Caco-2 (cell line): ENCODE measurements around the gene FAM76B. TPM values are rescaled to one million over a fixed set of nuclear protein-coding genes. Genes with fewer than 3 reads are reported as not detected.

Experiments
- BruUV-seq: library from RNA; stranded (reverse); fragments of 400-500 nt; replicated peaks from 2 replicates; lab custom pipeline; 2021; lab: Mats Ljungman, UMichigan
- CTCF ChIA-PET: fragments of 300-600 bp; sonication (Branson Sonifier 250); formaldehyde crosslinking; loops from one replicate; lab custom pipeline; 2022; ENCODE audit warnings: antibody characterized with exemption; lab: Charles Lee
- POLR2A ChIA-PET: fragments of 300-600 bp; sonication (Branson Sonifier 250); formaldehyde crosslinking; loops from one replicate; lab custom pipeline; 2022; ENCODE audit warnings: antibody characterized with exemption; lab: Charles Lee
- DNase-seq, 2 experiments: peaks; one replicate each; pipeline versions ENCODE4 v3.0.0 to v3.0.0-alpha.2; 2020 to 2022
- H3K27me3 ChIP-seq: replicated peaks from 2 replicates; pipeline ENCODE4 v1.6.0; 2011; ENCODE audit warnings: low read length; ENCODE audit not compliant: control insufficient read depth, insufficient read depth
- H3K36me3 ChIP-seq: 2 replicates; pipeline ENCODE4 v1.5.1; 2011; ENCODE audit warnings: low read length; ENCODE audit not compliant: control insufficient read depth, insufficient read depth
- H3K4me1 ChIP-seq: fragments of 250-450 bp; sonication (Bioruptor Pico); 2 replicates; pipeline ENCODE4 v1.5.1; 2020; ENCODE audit warnings: mild to moderate bottlenecking
- H3K4me3 ChIP-seq: 2 replicates; pipeline ENCODE4 v1.5.1; 2011; ENCODE audit warnings: low read depth, mild to moderate bottlenecking, control low read depth, low read length
- H3K9me3 ChIP-seq: fragments of 250-450 bp; sonication (Bioruptor Pico); 2 replicates; pipeline ENCODE4 v1.5.1; 2020; ENCODE audit warnings: mild to moderate bottlenecking, moderate library complexity
- H3K27ac Mint-ChIP-seq: one replicate; pipeline ENCODE4 v1.8.0; 2022; ENCODE audit warnings: mixed read lengths; ENCODE audit not compliant: unreplicated experiment
- H3K27me3 Mint-ChIP-seq: one replicate; pipeline ENCODE4 v1.8.0; 2022; ENCODE audit warnings: mixed read lengths; ENCODE audit not compliant: insufficient read depth, unreplicated experiment
- H3K36me3 Mint-ChIP-seq: one replicate; pipeline ENCODE4 v1.8.0; 2022; ENCODE audit warnings: mild to moderate bottlenecking, mixed read lengths; ENCODE audit not compliant: insufficient read depth, unreplicated experiment
- H3K4me1 Mint-ChIP-seq: one replicate; pipeline ENCODE4 v1.8.0; 2022; ENCODE audit warnings: low read depth, mixed read lengths; ENCODE audit not compliant: unreplicated experiment
- H3K4me3 Mint-ChIP-seq: one replicate; pipeline ENCODE4 v1.8.0; 2022; ENCODE audit warnings: mild to moderate bottlenecking, moderate library complexity, mixed read lengths; ENCODE audit not compliant: unreplicated experiment
- H3K9me3 Mint-ChIP-seq: one replicate; pipeline ENCODE4 v1.8.0; 2022; ENCODE audit warnings: mixed read lengths; ENCODE audit not compliant: unreplicated experiment
- intact Hi-C: fragments of 100-400 bp; cut with micrococcal nuclease; formaldehyde crosslinking; loops from one replicate; pipeline ENCODE4 v1.10.0; 2022; ENCODE audit not compliant: unreplicated experiment
- total RNA-seq: library from RNA; stranded (reverse); gene quantifications from 2 replicates; pipeline ENCODE4 v1.2.3, GENCODE V29; 2022
- TF ChIP-seq, protein P1 (sequence below), 2 experiments: fragments of 200-600 bp in 1 of 2; IDR thresholded peaks; 1 replicate in 1 of 2; 2 replicates in 1 of 2; pipeline versions ENCODE4 v1.5.1 to v1.8.0; 2011 to 2022; ENCODE audit warnings: antibody characterized with exemption in 1 of 2, control low read depth in 1 of 2, inconsistent platforms in 1 of 2, low read depth in 1 of 2, low read length in 1 of 2, mild to moderate bottlenecking in 1 of 2, moderate library complexity in 1 of 2; ENCODE audit not compliant: insufficient read depth in 1 of 2, severe bottlenecking in 1 of 2, unreplicated experiment in 1 of 2

FAM76B gene
- total RNA-seq, 1 experiment from 2014 or later, result 61.3 TPM

GRCh38 chr11:95831198-95831883, 41.8 kb upstream of the FAM76B start:
- H3K4me3 Mint-ChIP-seq, result no peak overlapping the region
- H3K27ac Mint-ChIP-seq, result no peak overlapping the region
- H3K4me1 Mint-ChIP-seq, result peaks cover 6% of the 10 kb centered on the region
- no peaks in the 10 kb centered on the region for H3K27me3 Mint-ChIP-seq
- no peaks in the 10 kb centered on the region for H3K9me3 Mint-ChIP-seq
- peaks cover 79% of the 10 kb centered on the region for H3K36me3 Mint-ChIP-seq
- no peak for DNase-seq
- H3K27me3 ChIP-seq, result no peaks in the 10 kb centered on the region
- CTCF ChIA-PET, result no interaction called here
- TF ChIP-seq, protein P1, sequence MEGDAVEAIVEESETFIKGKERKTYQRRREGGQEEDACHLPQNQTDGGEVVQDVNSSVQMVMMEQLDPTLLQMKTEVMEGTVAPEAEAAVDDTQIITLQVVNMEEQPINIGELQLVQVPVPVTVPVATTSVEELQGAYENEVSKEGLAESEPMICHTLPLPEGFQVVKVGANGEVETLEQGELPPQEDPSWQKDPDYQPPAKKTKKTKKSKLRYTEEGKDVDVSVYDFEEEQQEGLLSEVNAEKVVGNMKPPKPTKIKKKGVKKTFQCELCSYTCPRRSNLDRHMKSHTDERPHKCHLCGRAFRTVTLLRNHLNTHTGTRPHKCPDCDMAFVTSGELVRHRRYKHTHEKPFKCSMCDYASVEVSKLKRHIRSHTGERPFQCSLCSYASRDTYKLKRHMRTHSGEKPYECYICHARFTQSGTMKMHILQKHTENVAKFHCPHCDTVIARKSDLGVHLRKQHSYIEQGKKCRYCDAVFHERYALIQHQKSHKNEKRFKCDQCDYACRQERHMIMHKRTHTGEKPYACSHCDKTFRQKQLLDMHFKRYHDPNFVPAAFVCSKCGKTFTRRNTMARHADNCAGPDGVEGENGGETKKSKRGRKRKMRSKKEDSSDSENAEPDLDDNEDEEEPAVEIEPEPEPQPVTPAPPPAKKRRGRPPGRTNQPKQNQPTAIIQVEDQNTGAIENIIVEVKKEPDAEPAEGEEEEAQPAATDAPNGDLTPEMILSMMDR (IDR thresholded peaks at IDR 0.05; ENCODE audit: insufficient read depth in 1 of 2, low read depth in 1 of 2, low read length in 1 of 2, severe bottlenecking in 1 of 2, unreplicated experiment in 1 of 2), result no peak
- no peaks in the 10 kb centered on the region for H3K9me3 ChIP-seq
- intact Hi-C loops, result no loop called here
- no peak overlapping the region for H3K4me3 ChIP-seq
- H3K4me1 ChIP-seq, result no peaks in the 10 kb centered on the region; the same call in 1 of the 2 replicates
- peaks cover 4% of the 10 kb centered on the region; the same call in 1 of the 2 replicates for H3K36me3 ChIP-seq
- BruUV-seq, result TSS peak; percentile 64
- POLR2A ChIA-PET, result no interaction called here

DNA sequence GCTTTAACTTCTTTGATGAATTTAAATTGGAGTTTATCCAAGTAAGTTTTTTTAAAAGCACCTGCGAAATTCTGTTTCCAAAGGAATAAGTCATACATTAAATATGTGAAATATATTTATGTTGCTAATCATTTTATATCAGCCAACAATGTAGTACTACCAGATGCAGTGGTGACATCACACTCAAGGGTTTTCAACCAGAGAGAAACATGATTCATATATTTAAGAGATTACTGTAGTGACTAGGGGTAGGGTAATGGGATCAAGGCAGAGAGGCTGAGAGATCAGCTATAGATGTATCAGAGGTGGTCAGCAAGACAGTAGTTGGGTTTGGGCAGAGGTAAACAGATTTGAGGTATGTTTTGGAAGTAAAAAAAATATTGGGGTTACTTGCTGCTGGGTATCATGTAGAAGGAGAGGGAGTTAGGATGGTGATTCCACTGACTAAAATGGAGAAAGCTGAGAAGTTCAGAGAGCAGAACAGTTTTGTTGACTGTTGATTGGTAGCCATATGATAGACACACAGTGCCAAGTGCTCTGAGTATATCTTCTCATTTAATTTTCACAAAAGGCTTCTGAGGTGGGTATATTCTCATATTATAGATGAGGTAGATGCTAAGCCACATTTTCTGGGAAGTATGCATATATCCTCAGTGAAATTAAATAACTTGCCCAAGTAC, 40.1 kb upstream of the FAM76B start:
- ChIA-PET CTCF (interaction anchor here (0.6 to 1.7 kb wide), 2 partner anchors 19 to 560 kb away, joined by 3 to 4 read pairs; partner anchors contain the start of genes CCDC82 and JRKL), POLR2A (no interaction called here)
- intact Hi-C loops, result no loop called here
- H3K4me3 ChIP-seq, result no peak overlapping the region
- no TSS peak for BruUV-seq
- no peaks in the 10 kb centered on the region for H3K9me3 ChIP-seq
- peaks cover 82% of the 10 kb centered on the region for H3K36me3 Mint-ChIP-seq
- H3K27me3 ChIP-seq, result no peaks in the 10 kb centered on the region
- no peak overlapping the region for H3K27ac Mint-ChIP-seq
- no peaks in the 10 kb centered on the region for H3K9me3 Mint-ChIP-seq
- DNase-seq, result no peak
- H3K4me1 ChIP-seq, result no peaks in the 10 kb centered on the region; the same call in 1 of the 2 replicates
- peaks cover 2% of the 10 kb centered on the region; the same call in 1 of the 2 replicates for H3K36me3 ChIP-seq
- H3K4me1 Mint-ChIP-seq, result peaks cover 6% of the 10 kb centered on the region
- TF ChIP-seq, protein P1 (IDR thresholded peaks at IDR 0.05; ENCODE audit: insufficient read depth in 1 of 2, low read depth in 1 of 2, low read length in 1 of 2, severe bottlenecking in 1 of 2, unreplicated experiment in 1 of 2), result no peak
- H3K27me3 Mint-ChIP-seq, result no peaks in the 10 kb centered on the region
- H3K4me3 Mint-ChIP-seq, result no peak overlapping the region

- DNase-seq, result no peak
- H3K27me3 Mint-ChIP-seq, result no peaks in the 10 kb centered on the region
- ChIA-PET POLR2A (no interaction called here), CTCF (no interaction called here)
- intact Hi-C loops, result no loop called here
- BruUV-seq, result no TSS peak
- no peaks in the 10 kb centered on the region for H3K9me3 Mint-ChIP-seq
- H3K27ac Mint-ChIP-seq, result no peak overlapping the region
- TF ChIP-seq, protein P1 (IDR thresholded peaks at IDR 0.05; ENCODE audit: insufficient read depth in 1 of 2, low read depth in 1 of 2, low read length in 1 of 2, severe bottlenecking in 1 of 2, unreplicated experiment in 1 of 2), result no peak
- Histone ChIP-seq H3K9me3 (no peaks in the 10 kb centered on the region), H3K4me1 (no peaks in the 10 kb centered on the region; the same call in 1 of the 2 replicates), H3K4me3 (no peak overlapping the region), H3K36me3 (peaks cover 2% of the 10 kb centered on the region; the same call in 1 of the 2 replicates), H3K27me3 (no peaks in the 10 kb centered on the region)
- H3K36me3 Mint-ChIP-seq, result peaks cover 77% of the 10 kb centered on the region
- peaks cover 2% of the 10 kb centered on the region for H3K4me1 Mint-ChIP-seq
- no peak overlapping the region for H3K4me3 Mint-ChIP-seq
Observed at GRCh38 chr11:95827696-95828095, 38.1 kb upstream of the FAM76B start.
